NCI-H345 treated with DMSO at 0.1 percent for 48 hours (cell line): ENCODE measurements around the gene MFN2.
"Not testable (repeated sequence)": the region's sequence is repeated elsewhere in the genome, so short reads cannot be mapped to it uniquely, and the experiment has no call there.

Source experiments
- DNase-seq: peaks from one replicate; lab custom pipeline; 2025; ENCODE audit not compliant: unreplicated experiment; lab: John Stamatoyannopoulos, UW

The MFN2 gene

GRCh38 chr1:11997081-11997850 is 17.0 kb downstream of the MFN2 start:
- no peak for DNase-seq

- DNase-seq: no peak
Measured at GRCh38 chr1:11998636-11999035, 18.4 kb downstream of the MFN2 start.

GRCh38 chr1:11999236-11999635 is 19.0 kb downstream of the MFN2 start:
- no peak for DNase-seq

GRCh38 chr1:12001249-12001917 is 21.1 kb downstream of the MFN2 start:
- no peak for DNase-seq

- no peak for DNase-seq
Measured at GRCh38 chr1:12001996-12002493, 21.8 kb downstream of the MFN2 start.

- DNase-seq: no peak
Measured at GRCh38 chr1:12003762-12004161, 23.5 kb downstream of the MFN2 start.

GRCh38 chr1:12005488-12006166 is 25.4 kb downstream of the MFN2 start:
- DNase-seq: no peak

GRCh38 chr1:12006167-12006921 is 26.1 kb downstream of the MFN2 start:
- DNase-seq: no peak

GRCh38 chr1:12007204-12007603 is 27.0 kb downstream of the MFN2 start:
- no peak for DNase-seq

GRCh38 chr1:12008355-12008754 is 28.1 kb downstream of the MFN2 start:
- not testable (repeated sequence) for DNase-seq

- DNase-seq: no peak
Measured at GRCh38 chr1:12009318-12009947, 29.2 kb downstream of the MFN2 start.

- no peak for DNase-seq
Measured at GRCh38 chr1:12010746-12011570, 30.7 kb downstream of the MFN2 start.

- no peak for DNase-seq
Measured at GRCh38 chr1:12011998-12012397, 31.8 kb downstream of the MFN2 start.

- no peak for DNase-seq
Measured at GRCh38 chr1:12012560-12013316, 32.5 kb downstream of the MFN2 start.

- DNase-seq: no peak
Measured at GRCh38 chr1:12014141-12014991, 34.1 kb downstream of the MFN2 start.

- DNase-seq: no peak
Measured at GRCh38 chr1:12015001-12015491, 34.8 kb downstream of the MFN2 start.

- no peak for DNase-seq
Measured at GRCh38 chr1:12015499-12015898, 35.3 kb downstream of the MFN2 start.

GRCh38 chr1:12016182-12016581 is 35.9 kb downstream of the MFN2 start:
- no peak for DNase-seq
